ENCODE results near the gene RASAL1. TPM values are rescaled to one million over a fixed set of nuclear protein-coding genes. Genes with fewer than 3 reads are reported as not detected.

RASAL1 gene
- total RNA-seq, 4 donors from 2014 or later: 1.7 TPM; not detected in 3

GRCh38 chr12:113087193-113087592, 48.4 kb downstream of the RASAL1 start:
- peaks cover 85% of the 10 kb centered on the region for H3K27me3 ChIP-seq
- no peak overlapping the region for H3K27ac ChIP-seq
- H3K36me3 ChIP-seq: no peaks in the 10 kb centered on the region
- no peak for ATAC-seq
- H3K4me3 ChIP-seq: no peak overlapping the region
- TF ChIP-seq POLR2A (IDR thresholded peaks at IDR 0.05): no peak
- no peak for TF ChIP-seq EP300 (IDR thresholded peaks at IDR 0.05)
- no peak for TF ChIP-seq CTCF (IDR thresholded peaks at IDR 0.05)
- TF ChIP-seq POLR2AphosphoS5 (IDR thresholded peaks at IDR 0.05): no peak
- WGBS, 2 donors (ENCODE audit: low coverage in 1 of 2): 17 to 70% methylated on average over 1 to 5 of the region's 5 CpGs
- no peaks in the 10 kb centered on the region for H3K4me1 ChIP-seq
- no peaks in the 10 kb centered on the region for H3K9me3 ChIP-seq

GRCh38 chr12:113086249-113087164, 49.1 kb downstream of the RASAL1 start:
- Histone ChIP-seq H3K36me3 (no peaks in the 10 kb centered on the region), H3K27ac (no peak overlapping the region), H3K4me1 (no peaks in the 10 kb centered on the region), H3K27me3 (peaks cover 85% of the 10 kb centered on the region), H3K4me3 (no peak overlapping the region), H3K9me3 (no peaks in the 10 kb centered on the region)
- TF ChIP-seq POLR2A (IDR thresholded peaks at IDR 0.05): no peak
- ATAC-seq: no peak
- 66 to 76% methylated on average over 7 to 10 of the region's 17 CpGs for WGBS, 2 donors (ENCODE audit: low coverage in 1 of 2)

- Histone ChIP-seq H3K9me3 (no peaks in the 10 kb centered on the region), H3K4me3 (no peak overlapping the region), H3K4me1 (no peaks in the 10 kb centered on the region), H3K27me3 (peaks cover 72% of the 10 kb centered on the region), H3K27ac (peak overlapping the region in 1 of 4 donors; percentile 22), H3K36me3 (no peaks in the 10 kb centered on the region)
- WGBS, 2 donors (ENCODE audit: low coverage in 1 of 2): 87% methylated on average over 5 of the region's 11 CpGs; no CpG with 5 or more reads in 1 of the 2 donors
- peak; percentile 73 for ATAC-seq
- no peak for TF ChIP-seq POLR2A (IDR thresholded peaks at IDR 0.05)
- TF ChIP-seq EP300 (IDR thresholded peaks at IDR 0.05): no peak
- no peak for TF ChIP-seq POLR2AphosphoS5 (IDR thresholded peaks at IDR 0.05)
- TF ChIP-seq CTCF (IDR thresholded peaks at IDR 0.05): no peak
These were observed 51.6 kb downstream of the RASAL1 start for GRCh38 chr12:113083863-113084435.

GRCh38 chr12:113082486-113083148, 52.9 kb downstream of the RASAL1 start:
- WGBS, 2 donors (ENCODE audit: low coverage in 1 of 2): 83 to 86% methylated on average over 4 to 9 of the region's 9 CpGs
- H3K4me1 ChIP-seq: no peaks in the 10 kb centered on the region

More at GRCh38 chr12:113082486-113083148, 52.9 kb downstream of the RASAL1 start:
- Histone ChIP-seq H3K36me3 (no peaks in the 10 kb centered on the region), H3K4me3 (no peak overlapping the region), H3K9me3 (no peaks in the 10 kb centered on the region), H3K27ac (peak overlapping the region in 1 of 4 donors; percentile 33), H3K27me3 (peaks cover 72% of the 10 kb centered on the region)
- no peak for TF ChIP-seq POLR2A (IDR thresholded peaks at IDR 0.05)
- TF ChIP-seq POLR2AphosphoS5 (IDR thresholded peaks at IDR 0.05): no peak
- TF ChIP-seq EP300 (IDR thresholded peaks at IDR 0.05): no peak
- no peak for TF ChIP-seq CTCF (IDR thresholded peaks at IDR 0.05)
- ATAC-seq: no peak
